H1 (cell line): ENCODE results near the gene DMRT1. TPM values are rescaled to one million over a fixed set of nuclear protein-coding genes. Genes with fewer than 3 reads are reported as not detected.

Source experiments
- POLR2AphosphoS5 ChIP-seq: IDR thresholded peaks from 2 replicates; pipeline ENCODE4 v1.6.1; 2011; ENCODE audit warnings: low read depth, low read length
- SP2 ChIP-seq: IDR thresholded peaks from 2 replicates; pipeline ENCODE4 v1.6.1; 2012; ENCODE audit warnings: mild to moderate bottlenecking, low read length, inconsistent platforms
- polyA plus RNA-seq, 7 experiments: library from polyadenylated mRNA; depleted of rRNA in 3 of 7; stranded (reverse) in 5 of 7; unstranded in 2 of 7; fragments of >200 nt in 5 of 7; fragments of 200-250 nt in 2 of 7; gene quantifications; 1 replicate in 5 of 7; 2 replicates in 1 of 7; 4 replicates in 1 of 7; pipeline versions ENCODE4 v1.2.1 to v1.2.3, GENCODE V29; 2011 to 2013; ENCODE audit warnings: missing spikeins in 2 of 7, mixed read lengths in 2 of 7
- total RNA-seq: library from RNA; stranded (reverse); fragmentation: NEBNext Ultra II Directional; extraction: Animal tissue kit (Norgen Biotek cat#: 25700); gene quantifications from 2 replicates; pipeline ENCODE4 v1.2.1, GENCODE V29; 2021

The DMRT1 gene
- total and polyA plus RNA-seq, 2 of the 8 experiments (the other 6 are each of a cell fraction or from before 2014, with no cell fraction given) = 0.15 TPM; not detected in 1

GRCh38 chr9:966870-967269, 125.4 kb downstream of the DMRT1 start (continued):
- no peak for TF ChIP-seq SP2
- TF ChIP-seq POLR2AphosphoS5 = no peak
